MM.1S (cell line): ENCODE results near the gene PTPN20.
"Not testable (repeated sequence)": the region's sequence is repeated elsewhere in the genome, so short reads cannot be mapped to it uniquely, and the experiment has no call there.

Source experiments
- DNase-seq: peaks from one replicate; pipeline ENCODE4 v3.0.0-alpha.2; 2015
- H2AFZ ChIP-seq: fragments of 300-600 bp; sonication (generic); 2 replicates; pipeline ENCODE4 v1.6.0; 2016; ENCODE audit warnings: antibody characterized with exemption, low read length
- H3F3A ChIP-seq: fragments of 300-600 bp; sonication (generic); 2 replicates; pipeline ENCODE4 v1.6.1; 2016; ENCODE audit warnings: mild to moderate bottlenecking, antibody characterized with exemption, low read length, moderate library complexity, mixed read lengths; ENCODE audit not compliant: insufficient read depth
- H3K27ac ChIP-seq: fragments of 300-600 bp; sonication (generic); 2 replicates; pipeline ENCODE4 v1.5.1; 2016; ENCODE audit warnings: mild to moderate bottlenecking, low read length
- H3K27me3 ChIP-seq: fragments of 300-600 bp; sonication (generic); replicated peaks from 2 replicates; pipeline ENCODE4 v1.6.0; 2016; ENCODE audit warnings: low read length; ENCODE audit not compliant: insufficient read depth
- H3K36me3 ChIP-seq: fragments of 300-600 bp; sonication (generic); replicated peaks from 2 replicates; pipeline ENCODE4 v1.6.1; 2016; ENCODE audit warnings: mild to moderate bottlenecking, low read length, mixed read lengths; ENCODE audit not compliant: insufficient read depth
- H3K4me1 ChIP-seq: fragments of 300-600 bp; sonication (generic); 2 replicates; pipeline ENCODE4 v1.6.1; 2016; ENCODE audit warnings: low read length, mixed read lengths
- H3K4me2 ChIP-seq: fragments of 300-600 bp; sonication (generic); 2 replicates; pipeline ENCODE4 v1.6.0; 2016; ENCODE audit warnings: low read depth, low read length
- H3K4me3 ChIP-seq: fragments of 300-600 bp; sonication (generic); 2 replicates; pipeline ENCODE4 v1.5.1; 2016; ENCODE audit warnings: low read length, mixed read lengths
- H3K79me2 ChIP-seq: fragments of 300-600 bp; sonication (generic); 2 replicates; pipeline ENCODE4 v1.6.1; 2016; ENCODE audit warnings: mixed run types, low read length, mixed read lengths
- H3K9ac ChIP-seq: fragments of 300-600 bp; sonication (generic); 2 replicates; pipeline ENCODE4 v1.6.1; 2016; ENCODE audit warnings: low read length, mixed read lengths
- H3K9me2 ChIP-seq: fragments of 300-600 bp; sonication (generic); replicated peaks from 2 replicates; pipeline ENCODE4 v1.6.1; 2016; ENCODE audit warnings: mild to moderate bottlenecking, low read length, mixed read lengths; ENCODE audit not compliant: insufficient read depth
- H3K9me3 ChIP-seq: fragments of 300-600 bp; sonication (generic); replicated peaks from 2 replicates; pipeline ENCODE4 v1.6.1; 2016; ENCODE audit warnings: mild to moderate bottlenecking, low read length, mixed read lengths; ENCODE audit not compliant: insufficient read depth
- H4K20me1 ChIP-seq: fragments of 300-600 bp; sonication (generic); 2 replicates; pipeline ENCODE4 v1.6.1; 2016; ENCODE audit warnings: mild to moderate bottlenecking, low read length, moderate library complexity, mixed read lengths; ENCODE audit not compliant: insufficient read depth

PTPN20 gene

GRCh38 chr10:46896762-46897692 is 14.2 kb upstream of the PTPN20 start:
- H4K20me1 ChIP-seq, H3K9me3 ChIP-seq, H3K4me2 ChIP-seq, H3F3A ChIP-seq, H3K79me2 ChIP-seq, H3K36me3 ChIP-seq, H3K4me3 ChIP-seq, H3K27me3 ChIP-seq, H3K27ac ChIP-seq, H3K9ac ChIP-seq, DNase-seq, H3K4me1 ChIP-seq, H2AFZ ChIP-seq, H3K9me2 ChIP-seq: not testable (repeated sequence)

- H3K27ac ChIP-seq, H3K79me2 ChIP-seq, H3K4me1 ChIP-seq, DNase-seq, H3K4me3 ChIP-seq, H3K36me3 ChIP-seq, H3K4me2 ChIP-seq, H3K9me3 ChIP-seq, H4K20me1 ChIP-seq, H3F3A ChIP-seq, H3K27me3 ChIP-seq, H3K9me2 ChIP-seq, H2AFZ ChIP-seq, H3K9ac ChIP-seq: not testable (repeated sequence)
Measured at GRCh38 chr10:46901247-46901646, 10.0 kb upstream of the PTPN20 start.

GRCh38 chr10:46903874-46904273 is 7.4 kb upstream of the PTPN20 start:
- H3K4me3 ChIP-seq, H3K9me3 ChIP-seq, DNase-seq, H3K4me1 ChIP-seq, H4K20me1 ChIP-seq, H3K9ac ChIP-seq, H3K9me2 ChIP-seq, H3K36me3 ChIP-seq, H3F3A ChIP-seq, H3K27me3 ChIP-seq, H3K4me2 ChIP-seq, H3K79me2 ChIP-seq, H2AFZ ChIP-seq, H3K27ac ChIP-seq: not testable (repeated sequence)

- H2AFZ ChIP-seq, H3F3A ChIP-seq, H3K4me1 ChIP-seq, H3K4me2 ChIP-seq, H3K9me2 ChIP-seq, H3K4me3 ChIP-seq, H3K9me3 ChIP-seq, H3K79me2 ChIP-seq, H3K27ac ChIP-seq, H3K36me3 ChIP-seq, H3K9ac ChIP-seq, H3K27me3 ChIP-seq, DNase-seq, H4K20me1 ChIP-seq: not testable (repeated sequence)
Measured at GRCh38 chr10:46906359-46906758, 4.9 kb upstream of the PTPN20 start.

GRCh38 chr10:46907185-46908117 is 3.8 kb upstream of the PTPN20 start:
- DNase-seq, H3K9me3 ChIP-seq, H3K4me3 ChIP-seq, H3K4me1 ChIP-seq, H2AFZ ChIP-seq, H3K27ac ChIP-seq, H3F3A ChIP-seq, H4K20me1 ChIP-seq, H3K36me3 ChIP-seq, H3K27me3 ChIP-seq, H3K4me2 ChIP-seq, H3K9ac ChIP-seq, H3K79me2 ChIP-seq, H3K9me2 ChIP-seq: not testable (repeated sequence)

GRCh38 chr10:46922498-46922897 is 11.3 kb downstream of the PTPN20 start:
- DNase-seq, result not testable (repeated sequence)

GRCh38 chr10:46925156-46925555 is 13.9 kb downstream of the PTPN20 start:
- not testable (repeated sequence) for H3K9ac ChIP-seq, H4K20me1 ChIP-seq, H3K27ac ChIP-seq, H3K27me3 ChIP-seq, H3K9me3 ChIP-seq, H3K36me3 ChIP-seq, DNase-seq, H3K4me1 ChIP-seq, H3K79me2 ChIP-seq, H3K4me2 ChIP-seq, H3F3A ChIP-seq, H3K4me3 ChIP-seq, H2AFZ ChIP-seq, H3K9me2 ChIP-seq

More at GRCh38 chr10:46922498-46922897, 11.3 kb downstream of the PTPN20 start:
- not testable (repeated sequence) for H3K27ac ChIP-seq, H3F3A ChIP-seq, H3K9me2 ChIP-seq, H3K9ac ChIP-seq, H4K20me1 ChIP-seq, H3K79me2 ChIP-seq, H3K36me3 ChIP-seq, H3K9me3 ChIP-seq, H3K4me3 ChIP-seq, H3K27me3 ChIP-seq, H3K4me2 ChIP-seq, H3K4me1 ChIP-seq, H2AFZ ChIP-seq
